ENCODE data around the gene CARD14.
"Not testable (repeated sequence)": the region's sequence is repeated elsewhere in the genome, so short reads cannot be mapped to it uniquely, and the experiment has no call there.

CARD14 gene

GRCh38 chr17:80223142-80223815 lies 53.4 kb downstream of the CARD14 start:
- H3K4me3 ChIP-seq (ENCODE audit: low read depth, low read length) = no peak overlapping the region

- H3K4me3 ChIP-seq (ENCODE audit: low read depth, low read length) = no peak overlapping the region
Observed at GRCh38 chr17:80223838-80224497, 54.1 kb downstream of the CARD14 start.

- H3K4me3 ChIP-seq (ENCODE audit: low read depth, low read length) = no peak overlapping the region
Observed at GRCh38 chr17:80224683-80225082, 54.9 kb downstream of the CARD14 start.

- H3K4me3 ChIP-seq (ENCODE audit: low read depth, low read length) = no peak overlapping the region
Observed at GRCh38 chr17:80225230-80225629, 55.4 kb downstream of the CARD14 start.

GRCh38 chr17:80227156-80227555 lies 57.3 kb downstream of the CARD14 start:
- H3K4me3 ChIP-seq (ENCODE audit: low read depth, low read length) = no peak overlapping the region

- no peak overlapping the region for H3K4me3 ChIP-seq (ENCODE audit: low read depth, low read length)
Observed at GRCh38 chr17:80227666-80228065, 57.8 kb downstream of the CARD14 start.

- no peak overlapping the region for H3K4me3 ChIP-seq (ENCODE audit: low read depth, low read length)
Observed at GRCh38 chr17:80228477-80228876, 58.6 kb downstream of the CARD14 start.

- no peak overlapping the region for H3K4me3 ChIP-seq (ENCODE audit: low read depth, low read length)
Observed at GRCh38 chr17:80229011-80229410, 59.2 kb downstream of the CARD14 start.

GRCh38 chr17:80232438-80232837 lies 62.6 kb downstream of the CARD14 start:
- no peak overlapping the region for H3K4me3 ChIP-seq (ENCODE audit: low read depth, low read length)

GRCh38 chr17:80233202-80233601 lies 63.4 kb downstream of the CARD14 start:
- H3K4me3 ChIP-seq (ENCODE audit: low read depth, low read length) = no peak overlapping the region

GRCh38 chr17:80236911-80237310 lies 67.1 kb downstream of the CARD14 start:
- H3K4me3 ChIP-seq (ENCODE audit: low read depth, low read length) = no peak overlapping the region

- H3K4me3 ChIP-seq (ENCODE audit: low read depth, low read length) = no peak overlapping the region
Observed at GRCh38 chr17:80237386-80237785, 67.6 kb downstream of the CARD14 start.

GRCh38 chr17:80242505-80242904 lies 72.7 kb downstream of the CARD14 start:
- no peak overlapping the region for H3K4me3 ChIP-seq (ENCODE audit: low read depth, low read length)

GRCh38 chr17:80243526-80244433 lies 74.0 kb downstream of the CARD14 start:
- no peak overlapping the region for H3K4me3 ChIP-seq (ENCODE audit: low read depth, low read length)

- not testable (repeated sequence) for H3K4me3 ChIP-seq (ENCODE audit: low read depth, low read length)
Observed at GRCh38 chr17:80244448-80244847, 74.6 kb downstream of the CARD14 start.

GRCh38 chr17:80244871-80245509 lies 75.2 kb downstream of the CARD14 start:
- no peak overlapping the region for H3K4me3 ChIP-seq (ENCODE audit: low read depth, low read length)

GRCh38 chr17:80245566-80246265 lies 75.9 kb downstream of the CARD14 start:
- H3K4me3 ChIP-seq (ENCODE audit: low read depth, low read length) = no peak overlapping the region

GRCh38 chr17:80246266-80246681 lies 76.4 kb downstream of the CARD14 start:
- H3K4me3 ChIP-seq (ENCODE audit: low read depth, low read length) = no peak overlapping the region

GRCh38 chr17:80246726-80247125 lies 76.9 kb downstream of the CARD14 start:
- no peak overlapping the region for H3K4me3 ChIP-seq (ENCODE audit: low read depth, low read length)

- H3K4me3 ChIP-seq (ENCODE audit: low read depth, low read length) = no peak overlapping the region
Observed at GRCh38 chr17:80247561-80247960, 77.7 kb downstream of the CARD14 start.
